Activated T-cell treated with anti-CD3 and anti-CD28 coated beads, Interleukin-2, amount 50 U/mL, for 1 hour (primary cell): ENCODE measurements around the gene CCDC82.

Experiments
- DNase-seq: peaks from one replicate; pipeline ENCODE4 v3.0.0-alpha.2; 2020

CCDC82 gene

DNA sequence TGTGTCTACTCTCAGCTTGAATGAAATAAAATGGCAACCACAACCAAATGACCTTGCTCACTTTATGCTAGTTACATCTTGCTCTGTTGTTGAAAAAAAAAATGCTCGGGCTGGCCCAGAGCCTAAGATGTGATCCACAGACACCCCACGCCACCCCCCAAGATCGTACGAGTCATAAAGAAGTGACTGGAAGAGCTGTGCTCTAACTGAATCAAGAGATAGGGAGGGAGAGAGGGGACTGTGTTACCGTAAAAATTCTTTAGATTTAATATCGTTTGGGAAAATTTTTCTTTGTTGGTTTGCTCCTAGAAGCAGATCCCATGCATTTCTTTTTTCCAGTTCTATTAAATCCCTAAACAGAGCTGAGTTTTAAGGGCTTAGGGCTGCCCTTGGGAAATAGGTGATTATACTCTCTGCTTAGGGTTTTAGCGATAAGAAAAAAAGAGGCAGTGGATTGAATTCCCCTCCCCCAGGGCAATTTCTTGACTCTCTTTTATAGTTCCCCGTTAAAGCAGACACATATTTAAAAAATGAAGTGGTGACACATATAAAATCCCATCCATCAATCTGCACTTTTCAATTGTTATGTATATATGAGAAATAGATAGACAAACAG, 61.2 kb downstream of the CCDC82 start:
- no peak for DNase-seq

DNA sequence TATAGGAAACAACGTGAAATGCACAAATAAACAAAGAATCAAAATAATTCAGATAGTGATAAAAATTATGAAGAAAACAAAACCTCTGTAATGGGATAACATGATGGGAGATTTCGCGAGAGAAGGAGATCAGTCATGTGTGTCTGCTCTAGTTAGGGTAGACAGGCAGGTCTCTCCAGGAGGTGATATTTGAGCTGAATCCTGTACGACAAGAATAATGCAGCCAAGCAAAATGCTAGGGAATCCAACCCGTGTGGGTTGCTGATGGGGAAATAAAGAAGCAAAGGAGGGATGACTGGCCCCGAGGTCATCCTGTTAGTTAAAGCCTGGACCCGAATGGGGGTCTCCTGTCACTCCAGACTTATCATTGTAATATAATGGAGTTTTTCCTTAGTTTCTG, 62.8 kb downstream of the CCDC82 start:
- no peak for DNase-seq

DNA sequence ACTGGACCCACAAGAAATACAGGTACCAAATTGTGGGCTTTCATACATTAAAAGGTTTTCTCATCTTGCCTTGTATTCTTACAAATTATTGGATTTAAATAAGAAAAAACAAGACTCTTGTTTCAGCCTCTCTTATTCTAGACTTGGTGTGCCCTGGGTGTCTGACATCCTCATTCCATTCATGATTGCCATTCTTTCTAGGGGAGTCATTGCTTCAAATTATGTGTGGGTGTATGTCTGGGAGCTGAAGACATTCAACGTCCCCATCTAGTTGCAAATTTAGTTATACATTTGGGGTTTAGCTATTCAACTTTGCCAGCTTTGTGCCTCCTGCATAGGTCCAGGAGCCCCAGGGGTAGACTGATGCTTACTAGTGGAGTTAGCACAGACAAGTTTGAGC, 64.8 kb downstream of the CCDC82 start:
- no peak for DNase-seq

DNA sequence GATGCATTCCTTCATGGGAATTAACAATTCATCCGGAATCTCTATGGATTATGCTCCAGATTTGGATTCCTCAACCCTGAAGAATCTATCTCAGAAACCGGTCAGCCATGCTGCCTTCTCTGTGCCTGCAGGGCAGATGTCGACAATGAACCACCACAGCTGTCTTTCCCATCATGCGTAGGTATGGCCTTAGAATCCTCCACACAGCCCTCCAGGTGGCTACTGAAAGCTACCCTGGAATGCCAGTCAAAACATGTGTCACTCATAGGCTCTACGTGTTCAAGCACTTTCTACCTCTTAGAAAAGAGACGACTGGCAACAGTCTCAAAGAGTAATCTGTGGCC, 66.1 kb downstream of the CCDC82 start:
- DNase-seq: no peak

DNA sequence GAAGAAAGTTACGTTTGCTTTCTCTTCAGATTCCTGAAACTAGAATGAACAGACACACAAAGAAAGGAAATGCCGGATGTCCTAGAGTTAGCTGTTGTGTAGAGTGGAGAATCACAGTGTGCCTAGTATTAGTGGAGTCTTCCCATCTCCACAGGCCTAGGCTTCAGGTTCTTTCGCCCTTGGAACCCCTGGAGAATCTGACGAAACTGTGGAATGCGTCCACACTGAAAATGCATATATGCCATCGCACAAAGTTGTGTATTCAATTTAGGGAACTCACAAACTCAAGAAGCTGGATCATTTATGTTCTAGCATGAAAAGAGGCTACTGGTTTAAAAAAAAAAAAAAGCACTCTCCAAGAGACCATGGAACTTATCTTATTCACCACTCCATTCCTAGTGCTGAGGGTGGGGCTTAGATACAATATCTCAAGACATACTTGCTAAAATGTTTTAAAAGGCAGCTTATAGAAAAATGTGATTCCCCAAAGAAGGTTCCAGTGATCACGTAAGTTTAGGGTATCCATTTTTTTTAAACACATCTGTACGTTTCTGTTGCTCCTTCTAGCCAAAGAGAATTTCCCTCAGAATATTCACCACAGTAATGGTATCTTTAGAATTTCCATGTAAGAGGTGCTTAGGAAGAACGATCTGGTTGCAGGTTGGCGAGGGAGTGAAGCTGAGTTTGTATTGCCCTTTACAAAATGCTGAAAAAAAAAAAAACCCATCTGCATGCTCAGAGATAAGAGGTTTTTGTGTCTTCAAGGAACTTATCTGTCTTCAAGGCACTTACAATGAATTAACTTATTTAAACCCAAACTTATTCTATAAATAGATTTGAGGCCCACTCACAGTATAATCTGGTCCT, 66.7 kb downstream of the CCDC82 start:
- DNase-seq: no peak

DNA sequence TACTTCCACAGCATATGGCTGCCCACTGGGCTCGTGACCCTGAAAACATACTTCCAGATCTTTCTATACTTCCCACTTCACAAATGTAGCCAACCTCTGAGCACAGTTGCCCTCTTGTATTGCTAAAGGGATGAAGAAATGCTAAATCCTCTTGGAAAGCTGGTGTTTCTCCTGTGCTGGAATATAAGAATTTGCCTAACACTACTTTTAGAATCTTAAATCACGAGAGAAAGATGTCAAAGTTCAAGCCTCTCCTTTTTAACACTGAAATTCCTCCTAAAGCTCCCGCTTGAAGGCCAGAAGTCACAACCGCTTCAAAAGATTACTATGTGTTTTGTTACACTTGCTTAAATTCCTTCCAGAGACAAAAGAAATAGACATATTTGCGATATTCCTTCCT, 68.6 kb downstream of the CCDC82 start:
- no peak for DNase-seq

DNA sequence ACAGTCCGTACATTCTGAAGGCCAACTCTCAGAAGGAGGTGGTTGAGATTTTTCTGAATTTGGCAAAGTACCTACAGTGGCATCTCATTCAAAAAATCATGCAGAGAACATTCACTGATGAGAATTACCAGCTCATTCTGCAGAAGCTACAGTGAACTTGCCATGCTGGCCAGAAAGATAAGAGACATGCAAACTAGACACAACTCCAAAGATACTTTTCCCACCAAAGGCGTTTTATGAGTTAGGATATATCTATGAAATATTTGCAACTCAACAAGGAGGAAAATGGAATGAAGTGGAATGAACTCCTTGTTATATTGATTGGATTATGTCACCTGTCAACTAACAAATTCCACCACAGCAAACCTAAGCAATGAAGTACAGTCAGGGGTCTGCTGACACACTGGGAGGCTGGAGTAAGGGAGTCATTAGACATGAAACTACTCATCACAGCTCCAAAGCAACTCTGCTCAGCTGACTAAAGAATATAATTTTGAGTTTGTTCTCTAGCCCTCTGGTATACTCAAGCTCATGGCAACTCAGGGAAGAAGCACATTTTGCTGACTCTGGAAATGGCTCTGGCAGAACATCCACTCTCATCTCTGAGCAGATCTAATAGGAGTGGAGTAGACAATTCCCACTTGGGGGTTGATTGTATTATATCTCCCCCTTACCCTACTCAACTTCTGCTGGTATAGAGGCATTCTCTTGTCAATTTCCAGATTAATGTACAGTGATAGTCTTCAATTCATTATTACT, 69.6 kb downstream of the CCDC82 start:
- DNase-seq: no peak

DNA sequence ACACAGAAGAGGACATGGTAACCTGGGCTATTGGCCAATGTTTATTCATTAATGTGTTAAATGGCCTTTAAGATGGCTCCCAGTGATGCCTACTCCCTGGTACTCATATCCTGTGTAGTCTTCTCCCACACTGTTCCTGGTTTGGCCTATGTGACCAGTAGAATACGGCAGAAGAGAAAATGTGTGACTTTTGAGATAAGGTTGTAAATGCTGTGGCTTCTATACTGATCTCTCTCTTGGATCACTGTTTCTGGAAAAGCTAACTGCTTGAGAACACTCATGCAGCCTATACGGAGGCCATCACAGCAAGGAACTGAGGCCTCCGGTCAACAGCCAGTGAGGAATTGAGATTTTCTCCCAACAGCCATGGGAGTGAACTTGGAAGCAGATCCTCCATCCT, 70.9 kb downstream of the CCDC82 start:
- no peak for DNase-seq

DNA sequence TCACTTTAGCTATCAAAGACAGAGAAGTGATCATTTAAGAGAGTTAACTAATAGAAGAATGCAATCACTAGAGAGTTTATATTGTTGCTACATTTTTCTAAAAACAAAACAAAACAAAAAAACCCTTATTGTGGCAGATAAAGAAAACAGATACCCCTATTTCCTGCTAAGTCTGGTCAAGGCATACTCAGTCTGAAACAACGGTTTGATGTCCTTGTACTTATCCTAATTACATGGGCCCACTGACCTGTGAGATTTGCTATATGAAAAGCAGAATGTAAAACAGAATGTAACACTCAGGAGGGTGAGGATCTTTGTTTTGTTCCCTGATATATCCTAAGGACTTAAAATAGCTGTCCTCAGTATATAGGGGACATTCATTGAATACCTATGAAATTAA, 71.3 kb downstream of the CCDC82 start:
- DNase-seq: no peak

DNA sequence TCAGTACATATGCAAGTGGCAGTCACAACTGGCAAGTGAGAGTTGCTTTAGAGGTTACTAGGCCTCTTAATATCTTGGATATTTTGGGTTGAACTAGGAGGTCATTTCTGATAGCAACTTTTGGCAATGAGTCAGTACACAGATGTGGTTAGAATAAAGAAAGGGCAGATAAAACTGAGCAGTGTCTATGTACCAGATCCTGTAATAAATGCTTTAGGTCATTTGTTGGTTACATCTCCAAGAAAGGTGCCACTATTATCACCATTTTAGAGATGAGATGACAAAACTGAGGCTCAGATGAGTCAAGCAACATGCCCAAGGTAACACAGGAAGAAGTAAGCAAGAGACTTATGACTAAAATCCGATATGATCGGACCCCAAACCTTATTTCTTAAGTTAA, 71.7 kb downstream of the CCDC82 start:
- no peak for DNase-seq

DNA sequence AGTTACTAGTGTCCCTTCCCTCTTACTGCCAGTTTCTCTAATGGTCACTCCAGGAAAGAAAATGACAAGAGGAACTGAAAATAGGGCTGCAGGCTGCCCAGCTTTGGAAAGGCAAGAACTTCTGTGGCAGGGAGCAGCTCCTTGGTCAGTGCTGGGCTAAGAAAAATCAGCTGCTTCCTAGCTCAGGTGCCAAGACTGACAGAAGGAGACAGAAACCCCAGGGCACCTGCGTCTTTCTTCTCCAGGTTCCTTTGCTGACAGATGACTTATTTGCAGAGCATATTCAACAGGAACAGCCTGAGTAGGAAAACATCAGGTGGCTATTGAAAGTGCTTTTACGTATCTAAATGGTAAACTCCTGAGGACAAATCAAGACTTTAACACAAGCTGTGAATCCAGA, 72.1 kb downstream of the CCDC82 start:
- no peak for DNase-seq

DNA sequence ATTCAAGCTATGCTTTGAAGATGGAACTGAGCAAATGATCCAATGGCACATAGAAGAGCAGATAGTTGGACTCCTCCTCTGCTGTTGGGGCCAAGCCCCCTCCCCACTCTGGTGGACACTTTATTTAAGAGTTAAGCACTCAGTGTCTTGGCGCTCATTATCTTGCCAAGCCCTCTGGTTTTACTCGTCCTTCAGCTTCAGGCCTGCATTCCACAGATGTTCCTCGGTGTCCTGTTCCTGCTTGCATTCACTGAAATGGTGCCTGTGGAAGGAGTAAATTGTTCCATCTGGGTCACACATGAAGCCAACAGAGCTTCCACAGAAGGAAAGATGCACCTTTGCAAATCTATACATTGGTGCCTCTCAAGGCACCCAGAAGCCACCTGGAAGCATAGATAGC, 72.8 kb downstream of the CCDC82 start:
- no peak for DNase-seq

DNA sequence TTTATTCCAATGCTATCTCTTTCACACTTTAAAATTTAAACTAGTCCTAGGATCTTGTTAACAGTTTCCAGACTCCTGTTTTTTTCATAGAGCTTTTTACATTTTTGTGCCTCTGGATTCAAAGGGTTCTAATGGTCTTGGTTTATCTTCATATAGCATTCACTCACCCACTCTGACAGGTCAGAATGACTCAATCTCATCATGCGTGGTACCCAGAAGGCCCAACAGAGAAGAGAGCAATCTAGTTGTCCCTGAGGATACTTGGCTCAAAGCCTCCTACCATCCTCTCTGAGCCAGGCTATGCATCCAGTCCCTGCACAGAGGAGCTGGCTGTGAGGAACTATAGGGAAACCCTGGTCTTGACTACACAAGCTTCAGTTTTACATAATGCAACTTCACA, 74.2 kb downstream of the CCDC82 start:
- DNase-seq: no peak

DNA sequence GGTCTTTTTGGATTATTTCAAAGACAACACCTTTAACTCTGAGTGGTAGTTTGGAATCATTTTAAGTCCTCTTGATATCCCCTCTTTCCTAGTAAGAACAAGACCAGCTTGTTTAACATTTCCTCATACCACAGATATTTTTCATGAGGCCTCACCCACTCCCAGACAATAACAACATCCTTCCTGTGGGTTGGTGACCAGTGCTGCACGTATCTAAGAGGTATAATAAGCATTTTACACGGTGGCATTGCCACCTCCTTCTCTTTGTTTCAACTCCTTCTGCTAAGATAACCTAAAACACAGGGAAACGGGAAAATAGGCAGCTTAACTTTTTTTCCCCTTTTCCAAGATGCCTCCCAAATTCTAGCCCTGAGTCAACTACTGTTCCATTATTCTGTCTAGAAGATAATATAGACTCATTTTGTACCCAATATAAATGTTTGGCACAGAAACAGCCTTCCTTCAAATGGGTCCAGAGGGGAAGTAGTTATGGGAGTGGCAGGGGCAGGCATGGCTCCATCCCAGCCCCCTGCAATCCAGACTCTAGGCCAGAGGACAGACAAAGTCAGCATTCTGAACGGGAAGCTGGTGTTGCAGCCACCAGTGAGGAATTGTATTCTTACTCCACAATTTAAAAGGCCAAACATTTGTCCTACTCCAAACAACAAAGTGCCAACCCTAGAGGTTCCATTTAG, 75.2 kb downstream of the CCDC82 start:
- no peak for DNase-seq

DNA sequence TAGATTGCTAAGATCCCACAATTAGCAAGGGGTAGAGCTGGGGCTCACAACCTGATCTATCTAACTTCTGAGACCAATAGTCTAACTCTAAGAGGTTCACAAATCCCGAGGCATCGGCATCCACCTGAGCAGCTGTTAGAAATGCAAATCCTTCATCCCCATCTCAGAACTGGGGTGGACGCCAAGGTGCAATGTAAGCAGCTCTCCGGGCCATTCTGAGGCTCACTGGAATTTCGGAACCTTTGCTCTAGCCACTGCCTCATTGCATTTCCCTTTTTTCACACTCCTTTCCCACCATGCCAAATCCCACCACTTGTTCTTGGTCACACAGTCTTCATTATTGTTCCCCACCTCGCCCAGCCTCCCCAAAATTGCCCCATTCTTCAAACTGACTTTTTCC, 76.5 kb downstream of the CCDC82 start:
- DNase-seq: no peak

DNA sequence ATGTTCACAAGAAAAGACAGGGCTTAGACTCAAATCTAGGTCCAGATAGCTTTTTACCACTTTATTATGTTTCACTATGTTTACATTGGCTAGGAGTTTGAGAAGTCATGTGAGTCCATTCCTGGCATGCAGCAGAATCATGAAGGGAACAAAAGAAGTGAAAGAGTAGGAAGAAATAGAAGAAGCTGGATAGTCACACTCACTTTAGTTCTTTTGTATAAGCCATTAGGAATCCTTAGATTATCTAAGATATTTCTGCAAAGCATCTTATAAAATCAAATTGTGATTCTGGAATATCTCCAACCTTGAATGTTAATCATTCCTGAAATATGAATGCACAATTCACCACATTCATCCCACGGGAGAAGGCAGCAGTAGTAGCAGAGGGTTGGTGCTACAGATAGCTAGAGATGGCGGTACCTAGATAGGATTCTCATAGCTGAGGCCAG, 78.6 kb downstream of the CCDC82 start:
- no peak for DNase-seq

DNA sequence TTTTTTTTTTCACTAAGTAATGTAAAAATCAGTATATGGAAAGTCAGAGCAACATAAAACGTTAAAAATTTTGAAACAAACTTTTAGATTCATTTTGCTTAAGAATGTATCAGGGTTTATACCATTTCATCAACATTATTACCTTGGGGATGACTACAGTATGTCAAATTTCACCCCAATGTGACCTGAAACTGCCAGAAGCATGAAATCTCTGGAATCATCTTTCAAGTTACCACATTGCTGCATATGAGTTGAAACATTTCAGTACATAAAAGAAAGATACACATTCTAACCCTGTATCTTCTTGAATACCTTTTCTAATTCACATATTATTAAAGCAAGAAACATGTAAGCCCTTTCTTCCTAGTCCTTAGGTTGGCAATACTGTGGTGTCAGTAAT, 79.5 kb downstream of the CCDC82 start:
- DNase-seq: no peak

DNA sequence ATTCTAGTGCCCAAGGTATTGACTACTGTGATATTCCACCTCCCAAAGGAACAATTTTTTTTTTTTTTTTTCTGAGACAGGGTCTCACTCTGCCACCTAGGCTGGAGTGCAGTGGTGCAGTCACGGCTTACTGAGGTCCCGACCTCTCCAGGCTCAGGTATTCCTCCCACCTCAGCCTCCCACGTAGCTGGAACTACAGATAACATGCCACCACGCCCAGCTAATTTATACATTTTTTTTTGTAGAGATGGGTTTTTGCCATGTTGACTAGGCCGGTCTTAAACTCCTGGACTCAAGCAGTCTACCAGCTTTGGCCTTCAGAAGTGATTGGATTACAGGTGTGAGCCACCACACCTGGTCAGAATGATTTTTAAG, 80.1 kb downstream of the CCDC82 start:
- no peak for DNase-seq

DNA sequence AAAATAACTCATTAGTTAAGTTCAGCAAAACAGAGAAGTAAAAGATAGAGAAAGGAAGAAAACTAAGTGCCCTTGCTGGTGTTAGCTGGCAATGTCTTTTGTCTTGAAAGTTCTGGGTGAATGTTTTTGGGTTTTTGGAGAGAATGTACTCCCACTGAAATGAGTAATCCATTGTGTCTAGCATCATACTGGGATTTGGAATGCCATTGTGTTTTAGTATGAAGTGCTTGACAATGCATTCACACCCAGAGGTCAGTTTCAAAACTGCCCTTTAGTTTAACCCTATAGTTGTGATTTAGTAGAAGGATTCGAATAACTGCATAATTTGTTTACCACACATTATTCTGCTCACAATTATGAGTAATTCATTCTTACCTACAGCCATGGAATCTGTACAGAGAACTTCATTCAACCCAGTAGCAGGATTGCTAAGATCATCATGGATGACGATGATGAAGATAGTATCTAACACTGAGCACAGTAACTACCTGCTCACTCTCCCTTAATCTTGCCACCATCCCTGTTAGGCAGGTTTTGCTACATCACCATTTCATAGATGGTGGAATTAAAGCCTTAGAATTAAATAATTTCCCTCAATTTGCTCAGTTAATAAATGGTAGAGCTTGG, 80.6 kb downstream of the CCDC82 start:
- DNase-seq: no peak

DNA sequence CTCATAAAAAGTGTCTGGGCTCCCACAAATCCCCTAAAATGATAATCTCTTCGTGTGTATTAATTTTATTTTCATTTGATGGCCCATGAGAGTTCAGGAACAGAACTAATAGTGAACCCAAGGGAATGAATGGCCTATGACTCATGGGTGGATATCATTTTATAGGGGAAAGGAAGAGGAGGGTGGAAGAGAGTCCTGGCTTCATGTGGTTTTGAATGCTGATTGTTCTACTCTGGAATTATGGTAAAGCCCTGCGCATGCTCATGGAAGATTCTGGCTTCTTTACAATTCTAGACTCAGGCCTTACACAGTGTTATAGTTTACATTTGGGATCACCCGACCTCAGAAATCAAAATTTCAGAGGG, 82.0 kb downstream of the CCDC82 start:
- DNase-seq: no peak

DNA sequence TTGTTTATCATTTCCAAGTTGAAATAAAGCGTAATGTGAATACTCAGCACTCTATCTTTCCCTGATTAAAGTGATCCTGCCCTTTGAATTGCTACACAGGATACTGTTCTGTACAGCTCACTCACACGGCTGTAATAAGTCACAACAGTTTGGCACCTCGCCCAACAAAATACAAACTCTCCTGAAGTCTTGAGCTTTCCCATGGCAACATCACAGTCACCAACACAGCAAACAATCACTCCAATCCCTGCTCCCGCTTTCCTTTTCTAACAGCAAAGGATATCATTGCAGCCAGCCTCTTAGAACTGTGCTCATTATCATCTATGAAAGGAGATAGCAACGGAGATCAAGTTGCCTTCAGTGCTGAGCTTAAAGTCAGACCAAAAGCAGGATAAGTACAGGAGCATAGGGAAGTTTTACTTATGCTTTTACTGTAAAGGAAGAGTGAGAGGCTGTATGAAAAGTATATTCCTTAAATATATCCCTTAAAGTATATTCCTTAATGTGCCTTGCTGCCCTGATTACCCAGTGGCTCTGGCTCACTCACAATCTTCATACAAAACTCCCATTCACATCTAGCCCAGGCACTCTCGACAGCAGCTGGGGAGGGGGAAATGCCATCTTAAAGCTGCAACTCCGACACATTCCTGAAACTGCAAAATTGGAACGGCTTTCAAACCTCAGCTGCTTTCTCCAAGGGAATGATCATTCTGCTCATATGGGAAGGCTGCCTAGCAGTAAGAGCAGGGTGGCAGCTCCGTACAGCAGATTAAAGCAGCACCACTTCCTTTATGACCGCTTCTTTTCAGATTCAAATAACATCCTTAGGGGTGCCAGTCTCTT, 82.6 kb downstream of the CCDC82 start:
- no peak for DNase-seq

DNA sequence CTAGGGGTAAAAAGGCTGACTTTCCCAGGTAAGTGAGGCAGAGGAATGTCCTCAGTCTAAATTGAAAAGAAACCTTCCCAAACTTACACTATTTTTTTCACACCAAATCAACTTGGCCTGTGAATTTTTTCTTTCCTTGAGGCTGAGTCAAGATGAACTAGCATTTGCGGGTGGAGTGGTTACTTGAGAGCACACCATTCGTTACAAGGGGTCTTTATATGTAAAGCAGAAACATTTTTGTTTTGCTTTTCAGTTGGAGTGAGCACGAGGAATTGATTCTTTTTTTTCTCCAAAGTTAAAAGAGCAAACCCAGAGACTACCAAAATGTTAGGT, 83.1 kb downstream of the CCDC82 start:
- no peak for DNase-seq
